Measurements from ENCODE around the gene SHC4. TPM values are rescaled to one million over a fixed set of nuclear protein-coding genes. Genes with fewer than 3 reads are reported as not detected.

Gene SHC4
- total RNA-seq, 3 donors from 2014 or later, result 0.31 to 3.6 (median 0.43) TPM

DNA sequence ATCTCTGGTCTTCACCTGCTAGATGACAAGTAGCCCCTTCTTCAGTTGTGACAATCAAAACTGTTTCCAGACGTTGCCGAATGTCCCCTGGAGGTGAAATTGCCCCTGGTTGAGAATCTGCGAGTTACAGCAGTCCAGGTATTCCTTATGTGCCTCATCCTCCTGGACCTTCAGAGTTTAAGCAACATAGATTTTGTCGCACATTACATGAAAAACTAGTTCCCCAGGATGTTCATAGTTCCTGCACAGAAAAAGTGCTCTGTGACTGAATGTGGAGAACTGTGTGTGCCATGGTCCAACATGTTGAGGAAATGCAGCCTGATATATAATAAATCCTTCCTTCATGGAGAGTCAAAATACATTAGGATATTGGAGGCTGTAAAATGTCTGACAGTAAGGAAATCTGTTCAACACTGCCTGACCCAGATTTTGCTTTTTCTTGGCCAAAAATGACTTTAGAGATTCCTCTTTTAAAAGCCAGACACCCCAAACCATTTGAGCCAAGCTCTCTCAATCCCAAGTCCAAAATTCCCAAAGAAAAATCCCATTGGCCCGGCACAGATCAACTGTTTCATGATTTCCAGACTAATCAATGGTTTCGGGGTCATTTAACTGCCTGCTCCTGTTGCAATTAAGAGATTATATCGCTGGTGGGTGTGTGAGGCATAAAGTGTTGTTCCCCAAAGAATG lies 20.4 kb upstream of the SHC4 start:
- no peak for DNase-seq
- Histone ChIP-seq H3K4me1 (ENCODE audit: low read depth) (no peaks in the 10 kb centered on the region), H3K4me3 (no peak overlapping the region), H3K9me3 (no peaks in the 10 kb centered on the region), H3K36me3 (ENCODE audit: low read depth) (no peaks in the 10 kb centered on the region)
- ATAC-seq, result no peak
- TF ChIP-seq, protein P1, sequence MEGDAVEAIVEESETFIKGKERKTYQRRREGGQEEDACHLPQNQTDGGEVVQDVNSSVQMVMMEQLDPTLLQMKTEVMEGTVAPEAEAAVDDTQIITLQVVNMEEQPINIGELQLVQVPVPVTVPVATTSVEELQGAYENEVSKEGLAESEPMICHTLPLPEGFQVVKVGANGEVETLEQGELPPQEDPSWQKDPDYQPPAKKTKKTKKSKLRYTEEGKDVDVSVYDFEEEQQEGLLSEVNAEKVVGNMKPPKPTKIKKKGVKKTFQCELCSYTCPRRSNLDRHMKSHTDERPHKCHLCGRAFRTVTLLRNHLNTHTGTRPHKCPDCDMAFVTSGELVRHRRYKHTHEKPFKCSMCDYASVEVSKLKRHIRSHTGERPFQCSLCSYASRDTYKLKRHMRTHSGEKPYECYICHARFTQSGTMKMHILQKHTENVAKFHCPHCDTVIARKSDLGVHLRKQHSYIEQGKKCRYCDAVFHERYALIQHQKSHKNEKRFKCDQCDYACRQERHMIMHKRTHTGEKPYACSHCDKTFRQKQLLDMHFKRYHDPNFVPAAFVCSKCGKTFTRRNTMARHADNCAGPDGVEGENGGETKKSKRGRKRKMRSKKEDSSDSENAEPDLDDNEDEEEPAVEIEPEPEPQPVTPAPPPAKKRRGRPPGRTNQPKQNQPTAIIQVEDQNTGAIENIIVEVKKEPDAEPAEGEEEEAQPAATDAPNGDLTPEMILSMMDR (IDR thresholded peaks at IDR 0.05), result no peak
- intact Hi-C loops (cut with DNase I, micrococcal nuclease), result no loop called here

DNA sequence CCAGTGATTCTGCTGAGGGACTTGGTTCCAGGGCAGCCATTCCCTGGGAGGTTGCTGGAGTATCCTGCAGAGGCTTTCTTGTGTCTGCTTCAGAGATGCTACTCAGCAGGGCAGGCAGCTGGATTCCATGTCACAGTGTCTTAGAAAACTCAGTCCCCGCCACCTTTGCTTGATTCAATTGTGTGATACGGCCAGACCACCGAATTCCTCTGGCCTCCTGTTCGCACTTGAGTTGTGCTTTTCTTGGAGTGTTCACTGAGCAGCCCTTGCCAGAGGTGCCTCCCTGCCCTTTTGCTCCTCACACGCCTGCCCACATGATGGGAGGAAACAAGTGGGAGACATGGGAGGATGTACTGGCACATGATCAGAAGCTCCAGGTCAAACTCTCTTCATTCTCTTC lies 19.6 kb upstream of the SHC4 start:
- H3K4me1 ChIP-seq (ENCODE audit: low read depth), result no peaks in the 10 kb centered on the region
- no peak for DNase-seq
- TF ChIP-seq, protein P1 (IDR thresholded peaks at IDR 0.05), result no peak
- intact Hi-C loops (cut with DNase I, micrococcal nuclease), result no loop called here
- no peaks in the 10 kb centered on the region for H3K36me3 ChIP-seq (ENCODE audit: low read depth)
- ATAC-seq, result no peak
- H3K4me3 ChIP-seq, result no peak overlapping the region
- no peaks in the 10 kb centered on the region for H3K9me3 ChIP-seq

DNA sequence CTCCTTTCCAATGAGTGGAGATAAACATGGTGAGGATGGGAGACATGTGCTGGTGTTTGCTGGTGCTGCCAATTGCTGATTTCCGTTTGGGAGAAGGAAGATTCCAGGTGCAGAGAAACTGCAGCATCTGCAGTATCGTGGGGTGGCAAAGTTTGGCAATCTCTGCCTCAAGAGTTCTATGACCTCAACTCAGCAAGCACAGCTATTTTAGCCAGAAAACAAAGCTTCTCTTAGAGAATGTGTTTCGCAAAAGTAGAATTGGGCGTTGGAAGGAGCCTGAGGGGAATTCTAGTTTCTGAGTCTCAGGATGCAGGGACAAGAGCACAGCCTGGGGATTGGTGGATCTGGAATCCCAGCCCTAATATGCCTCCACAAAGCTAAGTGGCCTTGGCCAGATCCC lies 18.2 kb upstream of the SHC4 start:
- no peaks in the 10 kb centered on the region for H3K9me3 ChIP-seq
- TF ChIP-seq, protein P1 (IDR thresholded peaks at IDR 0.05), result no peak
- ATAC-seq (no peak), DNase-seq (no peak)
- no peaks in the 10 kb centered on the region for H3K36me3 ChIP-seq (ENCODE audit: low read depth)
- no peaks in the 10 kb centered on the region for H3K4me1 ChIP-seq (ENCODE audit: low read depth)
- intact Hi-C loops (cut with DNase I, micrococcal nuclease), result no loop called here
- H3K4me3 ChIP-seq, result no peak overlapping the region

DNA sequence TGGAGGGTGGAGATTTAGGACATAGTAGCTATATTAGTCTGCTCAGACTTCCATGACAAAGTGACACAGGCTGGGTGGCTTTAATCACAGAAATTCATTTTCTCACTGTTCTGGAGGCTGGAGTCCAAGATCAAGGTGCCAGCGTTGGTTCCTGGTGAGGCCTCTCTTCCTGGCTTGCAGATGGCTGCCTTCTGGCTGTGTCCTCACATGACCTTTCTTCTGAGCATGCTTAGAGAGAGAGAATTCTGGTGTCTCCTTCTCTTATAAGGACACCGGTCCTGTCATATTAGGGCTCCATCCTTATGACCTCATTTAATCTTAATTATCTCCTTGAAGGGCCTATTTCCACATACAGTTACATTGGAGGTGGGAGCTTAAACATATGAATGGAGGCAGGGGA lies 14.9 kb upstream of the SHC4 start:
- TF ChIP-seq, protein P1 (IDR thresholded peaks at IDR 0.05), result no peak

DNA sequence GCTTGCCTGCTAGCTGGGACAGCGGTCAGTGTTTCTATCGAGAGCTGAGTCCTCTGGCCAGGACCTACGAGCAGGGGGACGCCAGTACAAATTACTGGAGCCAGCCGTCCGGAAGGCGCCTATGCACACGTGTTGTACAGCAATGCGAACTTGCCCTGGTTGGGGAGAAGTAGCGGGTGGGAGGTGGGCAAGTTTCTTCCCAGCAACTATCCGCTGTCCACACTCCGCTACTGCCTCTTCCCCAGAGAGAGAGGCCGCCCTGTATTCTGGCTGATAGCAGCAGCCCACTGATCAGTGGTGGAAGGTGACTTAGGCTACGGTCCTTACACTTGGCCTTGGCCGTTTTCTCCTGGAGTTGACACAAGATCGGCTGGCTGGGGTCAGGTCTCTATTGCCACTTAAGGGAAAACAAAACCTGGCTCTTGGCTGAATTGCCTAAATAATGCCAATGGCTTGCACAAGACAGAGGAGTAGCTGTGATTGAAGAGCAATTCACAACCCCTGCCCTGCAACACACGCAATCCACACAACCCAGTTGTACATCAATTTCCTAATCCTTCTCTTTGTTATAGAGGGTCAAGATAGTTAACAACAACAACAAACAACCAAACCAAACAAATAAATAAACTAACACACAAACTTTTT lies 12.8 kb upstream of the SHC4 start:
- H3K36me3 ChIP-seq (ENCODE audit: low read depth), result no peaks in the 10 kb centered on the region
- H3K4me1 ChIP-seq (ENCODE audit: low read depth), result peaks cover 4% of the 10 kb centered on the region
- no peak for ATAC-seq
- DNase-seq, result no peak
- intact Hi-C loops (cut with DNase I, micrococcal nuclease), result no loop called here
- TF ChIP-seq, protein P1 (IDR thresholded peaks at IDR 0.05), result no peak
- H3K9me3 ChIP-seq, result no peaks in the 10 kb centered on the region
- H3K4me3 ChIP-seq, result no peak overlapping the region

More for the DNA sequence above, 14.9 kb upstream of the SHC4 start:
- Histone ChIP-seq H3K4me3 (no peak overlapping the region), H3K36me3 (ENCODE audit: low read depth) (no peaks in the 10 kb centered on the region), H3K4me1 (ENCODE audit: low read depth) (peaks cover 4% of the 10 kb centered on the region), H3K9me3 (no peaks in the 10 kb centered on the region)
- intact Hi-C loops (cut with DNase I, micrococcal nuclease), result no loop called here
- DNase-seq (no peak), ATAC-seq (no peak)

Data from mucosa of descending colon (tissue), 3 donors.